Nephron progenitor cell (in vitro differentiated cells): ENCODE data around the gene SH2D3C.

Experiments used
- DNase-seq: peaks from one replicate; pipeline ENCODE4 v3.0.0; 2021
- H3K27ac Mint-ChIP-seq: 2 replicates; pipeline ENCODE4 v1.8.0; 2021; ENCODE audit warnings: mild to moderate bottlenecking, moderate library complexity, mixed read lengths
- H3K27me3 Mint-ChIP-seq: 2 replicates; pipeline ENCODE4 v1.8.0; 2021; ENCODE audit warnings: mild to moderate bottlenecking, low read depth, mixed read lengths; ENCODE audit not compliant: poor library complexity
- H3K36me3 Mint-ChIP-seq: 2 replicates; pipeline ENCODE4 v1.8.0; 2021; ENCODE audit warnings: low read depth, mixed read lengths
- H3K4me1 Mint-ChIP-seq: 2 replicates; pipeline ENCODE4 v1.8.0; 2021; ENCODE audit warnings: mixed read lengths
- H3K4me3 Mint-ChIP-seq: 2 replicates; pipeline ENCODE4 v1.8.0; 2021; ENCODE audit warnings: mild to moderate bottlenecking, moderate library complexity, mixed read lengths
- H3K9me3 Mint-ChIP-seq: 2 replicates; pipeline ENCODE4 v1.8.0; 2021; ENCODE audit warnings: mild to moderate bottlenecking, moderate library complexity, mixed read lengths
- TF ChIP-seq, protein P1 (sequence below): fragments of 200-600 bp; sonication (generic); IDR thresholded peaks from 2 replicates; pipeline ENCODE4 v1.5.0; 2021; ENCODE audit warnings: antibody characterized with exemption

Gene SH2D3C

DNA sequence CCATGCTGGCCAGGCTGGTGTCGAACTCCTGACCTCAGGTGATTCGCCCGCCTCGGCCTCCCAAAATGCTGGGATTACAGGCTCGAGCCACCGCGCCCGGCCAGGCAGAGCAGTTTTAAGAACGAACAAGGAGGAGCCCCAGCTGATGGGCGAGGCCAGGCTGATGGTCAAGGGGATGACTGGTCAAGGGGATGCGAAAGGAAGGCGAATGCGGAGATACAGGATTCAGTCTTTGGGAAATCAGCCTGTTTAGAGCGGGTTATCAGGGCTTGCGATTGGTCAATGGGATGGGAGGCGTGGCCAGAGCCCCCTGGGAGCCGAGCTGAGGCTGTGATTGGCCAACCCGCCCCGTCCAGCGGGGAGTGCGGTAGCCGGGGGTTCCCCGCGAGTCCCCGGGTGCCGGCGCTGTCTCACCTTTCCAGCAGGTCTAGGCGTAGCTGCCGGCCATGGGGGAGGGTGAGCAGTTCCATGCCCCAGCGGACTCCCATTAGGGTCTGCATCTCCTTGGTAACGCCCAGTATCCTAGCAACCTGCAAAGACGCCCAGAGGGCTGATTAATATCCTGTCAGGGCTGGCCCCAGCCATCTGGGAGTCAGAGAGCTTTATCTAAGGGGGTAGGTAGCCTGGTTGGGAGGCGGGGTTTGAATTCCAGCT, 35.9 kb downstream of the SH2D3C start:
- Mint-ChIP-seq H3K27me3 (peaks cover 48% of the 10 kb centered on the region), H3K27ac (peak overlapping the region; percentile 68), H3K4me3 (peak overlapping the region; percentile 79), H3K36me3 (no peaks in the 10 kb centered on the region), H3K9me3 (no peaks in the 10 kb centered on the region), H3K4me1 (peaks cover 27% of the 10 kb centered on the region)
- TF ChIP-seq, protein P1, sequence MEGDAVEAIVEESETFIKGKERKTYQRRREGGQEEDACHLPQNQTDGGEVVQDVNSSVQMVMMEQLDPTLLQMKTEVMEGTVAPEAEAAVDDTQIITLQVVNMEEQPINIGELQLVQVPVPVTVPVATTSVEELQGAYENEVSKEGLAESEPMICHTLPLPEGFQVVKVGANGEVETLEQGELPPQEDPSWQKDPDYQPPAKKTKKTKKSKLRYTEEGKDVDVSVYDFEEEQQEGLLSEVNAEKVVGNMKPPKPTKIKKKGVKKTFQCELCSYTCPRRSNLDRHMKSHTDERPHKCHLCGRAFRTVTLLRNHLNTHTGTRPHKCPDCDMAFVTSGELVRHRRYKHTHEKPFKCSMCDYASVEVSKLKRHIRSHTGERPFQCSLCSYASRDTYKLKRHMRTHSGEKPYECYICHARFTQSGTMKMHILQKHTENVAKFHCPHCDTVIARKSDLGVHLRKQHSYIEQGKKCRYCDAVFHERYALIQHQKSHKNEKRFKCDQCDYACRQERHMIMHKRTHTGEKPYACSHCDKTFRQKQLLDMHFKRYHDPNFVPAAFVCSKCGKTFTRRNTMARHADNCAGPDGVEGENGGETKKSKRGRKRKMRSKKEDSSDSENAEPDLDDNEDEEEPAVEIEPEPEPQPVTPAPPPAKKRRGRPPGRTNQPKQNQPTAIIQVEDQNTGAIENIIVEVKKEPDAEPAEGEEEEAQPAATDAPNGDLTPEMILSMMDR: no peak
- DNase-seq: peak; percentile 90

DNA sequence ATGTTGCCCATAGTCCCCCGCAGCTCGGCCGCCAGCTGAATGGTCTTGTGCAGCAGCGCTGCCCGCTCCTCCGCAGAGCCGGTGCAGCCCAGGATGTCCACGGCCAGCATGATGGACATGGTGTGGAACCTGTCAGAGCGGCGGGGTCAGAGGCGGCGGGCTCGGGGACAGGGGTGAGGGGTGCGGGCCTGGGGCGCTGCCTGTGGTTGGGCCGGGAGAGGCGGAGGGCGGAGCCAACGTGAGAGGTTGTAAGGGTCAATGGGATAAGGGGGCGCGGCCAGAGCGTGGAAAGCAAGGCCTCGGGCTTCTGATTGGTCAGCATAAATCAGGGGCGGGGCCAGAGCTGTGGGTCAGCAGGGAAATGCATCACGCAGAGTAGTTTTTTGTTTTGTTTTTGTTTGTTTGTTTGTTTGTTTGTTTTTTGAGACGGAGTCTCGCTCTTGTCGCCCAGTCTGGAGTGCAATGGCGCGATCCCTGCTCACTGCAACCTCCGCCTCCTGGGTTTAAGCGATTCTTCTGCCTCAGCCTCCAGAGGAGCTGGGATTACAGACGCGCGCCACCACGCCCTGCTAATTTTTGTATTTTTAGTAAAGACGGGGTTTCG, 36.5 kb downstream of the SH2D3C start:
- Mint-ChIP-seq H3K4me1 (peaks cover 27% of the 10 kb centered on the region), H3K36me3 (no peaks in the 10 kb centered on the region), H3K4me3 (peak overlapping the region; percentile 79), H3K9me3 (no peaks in the 10 kb centered on the region), H3K27ac (peak overlapping the region; percentile 68), H3K27me3 (peaks cover 46% of the 10 kb centered on the region)
- TF ChIP-seq, protein P1: no peak
- DNase-seq: peak; percentile 97

DNA sequence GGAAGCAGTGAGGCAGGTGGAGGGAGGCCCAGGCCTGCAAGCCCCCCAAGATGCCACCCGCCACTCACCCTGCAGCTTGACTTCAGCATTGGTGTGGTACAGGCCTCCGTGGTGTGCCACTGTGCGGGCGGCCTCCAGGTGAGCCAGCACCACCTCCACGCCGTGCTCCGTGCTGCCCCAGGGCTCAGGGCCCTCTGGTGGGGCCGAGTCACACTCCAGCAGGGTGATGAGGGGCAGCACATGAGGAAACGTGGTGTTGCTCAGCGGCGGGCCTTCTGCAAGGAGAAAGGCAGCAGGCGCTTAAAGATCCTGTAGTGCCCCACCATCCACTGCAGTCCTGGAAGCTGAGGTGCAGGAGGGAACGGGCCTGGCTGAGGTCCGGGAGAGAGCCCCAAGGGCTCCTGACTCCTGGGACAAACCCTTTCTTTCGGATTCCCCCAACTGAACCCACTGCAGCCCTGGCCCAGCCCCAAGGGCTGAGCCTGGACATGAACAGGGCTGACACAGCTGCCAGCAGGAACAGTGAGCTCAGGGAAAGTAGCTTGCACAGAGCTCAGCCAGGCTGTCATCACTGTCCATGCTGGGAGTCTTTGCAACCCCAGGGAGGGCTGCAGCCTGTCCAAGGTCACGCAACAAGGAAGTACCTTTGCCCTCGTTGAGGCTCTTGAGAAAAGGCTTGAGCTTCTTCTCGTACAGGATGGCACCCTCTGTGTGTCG, 38.7 kb downstream of the SH2D3C start:
- peaks cover 24% of the 10 kb centered on the region for H3K4me1 Mint-ChIP-seq
- no peaks in the 10 kb centered on the region for H3K36me3 Mint-ChIP-seq
- H3K9me3 Mint-ChIP-seq: no peaks in the 10 kb centered on the region
- H3K27ac Mint-ChIP-seq: no peak overlapping the region
- no peak for DNase-seq
- H3K27me3 Mint-ChIP-seq: peaks cover 42% of the 10 kb centered on the region
- TF ChIP-seq, protein P1: no peak
- H3K4me3 Mint-ChIP-seq: no peak overlapping the region

DNA sequence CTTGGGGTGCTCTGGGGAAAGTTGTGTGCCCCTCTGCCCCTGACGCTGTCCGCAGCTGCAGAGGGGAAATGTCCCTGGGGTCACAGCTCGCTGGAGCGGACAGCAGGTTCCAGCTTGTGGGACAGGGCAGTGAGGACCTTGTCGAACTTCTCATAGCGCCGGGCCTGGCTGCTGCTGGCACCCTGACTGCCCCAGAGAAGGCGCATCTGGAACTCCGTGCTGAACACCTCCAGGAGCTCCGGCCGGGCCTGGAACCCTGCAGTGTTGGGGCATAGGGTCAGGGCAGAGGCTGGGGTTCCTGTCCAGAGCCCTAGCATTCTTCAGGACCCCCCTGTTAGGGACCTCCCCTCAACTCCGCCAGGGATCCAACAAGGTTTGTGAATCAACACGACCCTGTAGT, 39.8 kb downstream of the SH2D3C start:
- H3K27ac Mint-ChIP-seq: no peak overlapping the region
- H3K4me3 Mint-ChIP-seq: no peak overlapping the region
- DNase-seq: no peak
- no peaks in the 10 kb centered on the region for H3K9me3 Mint-ChIP-seq
- H3K27me3 Mint-ChIP-seq: peaks cover 39% of the 10 kb centered on the region
- H3K4me1 Mint-ChIP-seq: peaks cover 28% of the 10 kb centered on the region
- H3K36me3 Mint-ChIP-seq: no peaks in the 10 kb centered on the region
- TF ChIP-seq, protein P1: no peak

DNA sequence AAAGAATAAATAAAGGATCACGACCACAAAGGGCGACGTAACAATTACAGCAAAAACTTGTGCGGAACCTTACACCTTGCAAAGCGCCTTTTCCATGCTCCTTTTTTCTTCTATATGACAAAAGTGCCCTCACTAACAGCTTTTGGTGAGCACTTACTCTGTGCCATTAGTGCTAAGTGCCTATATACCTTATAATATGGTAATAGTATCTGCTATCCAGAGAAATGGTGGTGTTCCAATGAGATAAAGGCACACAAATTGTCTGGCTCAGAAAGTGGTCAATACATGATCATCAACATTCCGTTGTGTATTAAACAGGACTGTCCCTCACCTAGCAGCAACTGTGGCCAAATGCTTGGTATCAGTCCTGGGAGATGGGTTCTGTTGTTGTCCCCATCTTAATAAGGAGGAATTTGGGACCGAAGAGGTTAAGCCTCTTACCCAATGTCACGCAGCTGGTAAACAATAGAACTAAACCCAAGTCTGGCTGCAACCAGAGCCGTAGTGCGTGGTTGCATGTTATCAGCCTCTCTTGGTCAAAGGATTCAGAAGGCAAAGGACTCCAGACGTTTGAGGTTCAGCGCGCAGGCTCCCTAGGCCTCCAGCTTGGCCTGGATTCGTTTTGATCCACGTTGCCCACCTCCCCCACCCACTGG, 42.8 kb downstream of the SH2D3C start:
- no peak for DNase-seq
- H3K4me1 Mint-ChIP-seq: peaks cover 10% of the 10 kb centered on the region
- no peak overlapping the region for H3K27ac Mint-ChIP-seq
- H3K4me3 Mint-ChIP-seq: peak overlapping the region; percentile 84
- H3K9me3 Mint-ChIP-seq: no peaks in the 10 kb centered on the region
- TF ChIP-seq, protein P1: no peak
- no peaks in the 10 kb centered on the region for H3K36me3 Mint-ChIP-seq
- peaks cover 23% of the 10 kb centered on the region for H3K27me3 Mint-ChIP-seq
